Vagina (tissue), 2 donors: ENCODE measurements around the gene HPCA.

ENCODE experiments used
- CTCF ChIP-seq, 3 experiments: fragments of 450-650 bp in 2 of 3; fragments of 200-600 bp in 1 of 3; sonication (generic) in 1 of 3; IDR thresholded peaks; one replicate each; pipeline ENCODE4 v1.5.1; 2017 to 2019; ENCODE audit warnings: antibody characterized with exemption in 3 of 3, mild to moderate bottlenecking in 2 of 3, moderate library complexity in 2 of 3
- POLR2A ChIP-seq, 2 donors: fragments of 450-650 bp; IDR thresholded peaks; one replicate each; pipeline ENCODE4 v1.6.1; 2017; ENCODE audit warnings: antibody characterized with exemption in 2 of 2, mild to moderate bottlenecking in 2 of 2, moderate library complexity in 2 of 2
- POLR2AphosphoS5 ChIP-seq, 2 donors: sonication (generic); formaldehyde crosslinking; IDR thresholded peaks; one replicate each; pipeline ENCODE4 v1.9.0; 2017; ENCODE audit warnings: antibody characterized with exemption in 2 of 2, mild to moderate bottlenecking in 2 of 2, low read depth in 1 of 2; ENCODE audit not compliant: insufficient read depth in 1 of 2

GRCh38 chr1:32899586-32900296 is 13.4 kb downstream of the HPCA start:
- no peak for TF ChIP-seq CTCF (IDR thresholded peaks at IDR 0.05)
- no peak for TF ChIP-seq POLR2A (IDR thresholded peaks at IDR 0.05)
- no peak for TF ChIP-seq POLR2AphosphoS5 (IDR thresholded peaks at IDR 0.05; ENCODE audit: insufficient read depth in 1 of 2, low read depth in 1 of 2)
